ENCODE data around the gene SNRNP35.
"Not testable (repeated sequence)": the region's sequence is repeated elsewhere in the genome, so short reads cannot be mapped to it uniquely, and the experiment has no call there.

SNRNP35 gene, protein sequence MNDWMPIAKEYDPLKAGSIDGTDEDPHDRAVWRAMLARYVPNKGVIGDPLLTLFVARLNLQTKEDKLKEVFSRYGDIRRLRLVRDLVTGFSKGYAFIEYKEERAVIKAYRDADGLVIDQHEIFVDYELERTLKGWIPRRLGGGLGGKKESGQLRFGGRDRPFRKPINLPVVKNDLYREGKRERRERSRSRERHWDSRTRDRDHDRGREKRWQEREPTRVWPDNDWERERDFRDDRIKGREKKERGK

DNA sequence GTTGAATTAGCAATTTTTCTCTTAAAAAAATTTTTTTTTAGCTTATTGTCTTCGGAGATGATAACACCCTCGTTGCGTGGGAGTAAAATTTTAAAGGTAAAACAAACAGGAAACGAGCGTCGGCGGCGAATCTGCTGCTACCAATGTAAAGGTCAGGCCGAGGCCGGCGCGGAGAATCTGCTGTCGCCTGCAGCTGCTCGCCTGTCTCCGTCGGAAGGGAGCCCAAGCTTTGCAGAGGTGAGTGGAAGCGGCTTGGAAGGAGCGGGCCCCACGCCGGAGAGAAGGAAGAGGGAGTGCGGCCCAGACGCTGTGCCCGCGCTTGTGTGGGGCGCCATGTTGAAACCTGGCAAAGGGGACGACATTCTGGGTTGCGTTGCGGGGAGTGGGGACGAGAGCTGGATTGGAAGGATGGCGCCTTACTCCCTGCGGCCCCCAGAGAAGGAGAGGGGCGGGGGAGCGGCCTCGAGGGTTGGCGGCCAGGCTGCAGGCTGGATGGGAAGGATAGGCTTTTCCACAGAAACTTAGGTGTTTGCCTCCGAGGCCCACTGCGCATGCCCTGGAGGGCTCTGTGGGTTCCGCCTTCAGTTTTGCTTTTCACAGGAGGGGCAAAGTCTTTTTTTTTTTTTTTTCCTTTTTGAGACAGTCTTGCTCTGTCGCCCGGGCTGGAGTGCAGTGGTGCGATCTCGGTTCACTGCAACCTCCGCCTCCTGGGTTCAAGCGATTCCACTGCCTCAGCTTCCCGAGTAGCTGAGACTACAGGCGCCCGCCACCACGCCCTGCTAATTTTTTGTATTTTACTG lies at the start of gene SNRNP35:
SNRNP35 (plus strand) TSS at position 160 of the 800 bp plus-strand sequence. CDS start 7,402 bp downstream, outside the sequence.
- peak; percentile 68 to 82 for DNase-seq

- not testable (repeated sequence) for DNase-seq
These were observed 49.3 kb upstream of the SNRNP35 start for GRCh38 chr12:123408619-123409018.

DNA sequence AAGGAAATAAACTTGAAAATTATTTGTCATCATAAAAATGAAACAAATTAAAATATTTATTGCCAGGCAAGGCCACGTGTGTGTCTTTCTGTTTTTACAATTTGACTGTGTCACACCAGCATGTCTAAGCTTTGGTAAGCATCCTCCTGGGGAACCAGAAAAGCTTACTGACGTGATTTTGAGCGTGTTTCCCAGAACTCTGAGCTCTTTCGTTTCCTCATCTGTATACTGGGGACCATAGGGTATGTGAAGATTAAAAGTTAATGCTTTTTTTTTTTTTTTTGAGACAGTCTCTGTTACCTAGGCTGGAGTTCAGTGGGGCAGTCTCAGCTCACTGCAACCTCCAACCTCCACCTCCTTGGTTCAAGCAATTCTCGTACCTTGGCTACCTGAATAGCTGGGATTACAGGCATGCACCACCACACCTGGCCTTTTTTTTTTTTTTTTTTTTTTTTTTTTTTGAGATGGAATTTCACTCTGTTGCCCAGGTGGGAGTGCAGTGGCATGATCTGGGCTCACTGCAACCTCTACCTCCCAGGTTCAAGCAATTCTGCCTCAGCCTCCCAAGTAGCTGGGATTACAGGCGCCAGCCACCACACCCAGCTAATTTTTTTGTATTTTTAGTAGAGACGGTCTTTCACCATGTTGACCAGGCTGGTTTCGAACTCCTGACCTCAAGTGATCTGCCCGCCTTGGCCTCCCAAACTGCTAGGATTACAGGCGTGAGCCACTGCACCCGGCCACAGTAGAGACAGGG lies 48.5 kb upstream of the SNRNP35 start:
- DNase-seq, result not testable (repeated sequence)

- DNase-seq, result no peak
These were observed 47.9 kb upstream of the SNRNP35 start for GRCh38 chr12:123410041-123410412.

DNA sequence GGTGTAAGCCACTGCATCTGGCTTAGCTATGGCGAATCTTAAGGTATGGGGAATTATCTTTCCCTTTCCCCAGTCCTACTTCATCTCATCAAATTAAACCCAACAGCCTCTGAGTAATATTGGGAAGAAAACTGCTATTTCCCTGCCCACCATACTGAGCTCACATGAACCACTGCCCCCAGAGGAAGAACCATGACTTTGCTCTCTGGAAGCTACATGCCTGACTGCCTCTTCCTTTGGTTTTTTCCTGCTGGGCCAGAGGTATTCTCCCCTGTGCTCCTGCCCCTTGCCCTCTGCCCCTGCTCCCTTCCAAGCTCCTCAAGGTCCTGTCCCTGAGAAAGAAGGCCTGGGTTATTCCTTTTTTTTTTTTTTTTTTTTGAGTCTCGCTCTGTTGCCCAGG lies 36.6 kb upstream of the SNRNP35 start:
- DNase-seq, result no peak

DNA sequence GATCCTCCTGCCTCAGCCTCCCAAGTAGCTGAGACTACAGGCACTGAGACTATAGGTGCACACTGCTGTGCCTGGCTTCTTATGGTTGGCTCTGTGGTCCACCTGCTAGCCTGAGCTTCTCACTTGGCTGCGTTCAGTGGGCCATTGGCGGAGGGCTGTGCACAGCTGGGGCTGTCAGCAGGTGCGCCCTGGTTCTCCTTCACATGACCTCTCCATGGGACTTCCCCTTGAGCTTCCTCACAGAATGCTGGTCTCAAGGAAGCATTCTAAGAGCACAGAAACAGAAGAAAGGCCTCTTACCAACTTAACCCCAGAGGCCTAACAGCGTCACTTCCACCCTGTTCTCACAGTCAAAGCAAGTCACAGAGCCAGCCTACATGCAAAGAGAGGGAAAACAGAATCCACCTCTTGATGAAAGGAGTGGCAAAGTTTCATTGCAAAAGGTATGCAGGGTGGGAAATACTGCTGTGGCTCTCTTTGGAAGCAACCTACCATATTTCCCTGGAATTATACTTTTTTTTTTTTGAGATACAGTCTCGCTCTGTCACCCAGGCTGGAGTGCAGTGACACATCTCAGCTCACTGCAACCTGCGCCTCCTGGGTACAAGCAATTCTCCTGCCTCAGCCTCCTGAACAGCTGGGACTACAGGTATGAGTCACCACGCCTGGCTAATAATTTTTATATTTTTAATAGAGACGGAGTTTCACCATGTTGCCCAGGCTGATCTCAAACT lies 30.7 kb upstream of the SNRNP35 start:
- DNase-seq, result no peak

DNA sequence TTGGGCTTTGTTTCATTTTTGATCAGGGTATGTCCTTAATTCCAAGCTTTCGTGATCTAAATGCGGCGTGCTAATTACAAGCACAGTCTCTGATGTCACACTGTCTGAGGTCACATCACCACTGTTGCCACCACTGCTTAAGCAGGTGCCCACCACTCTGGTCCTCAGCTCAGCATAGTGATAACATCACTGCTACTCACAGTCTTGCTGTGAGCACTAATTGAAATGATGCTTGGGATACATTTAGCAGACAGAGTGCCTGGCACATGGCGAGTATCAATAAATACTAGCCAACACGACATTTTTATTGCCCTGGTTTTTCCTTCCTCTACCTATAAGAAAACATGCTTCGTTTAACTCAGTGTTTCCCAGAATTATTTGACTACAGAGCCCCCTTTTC lies 29.3 kb upstream of the SNRNP35 start:
- DNase-seq, result no peak

DNA sequence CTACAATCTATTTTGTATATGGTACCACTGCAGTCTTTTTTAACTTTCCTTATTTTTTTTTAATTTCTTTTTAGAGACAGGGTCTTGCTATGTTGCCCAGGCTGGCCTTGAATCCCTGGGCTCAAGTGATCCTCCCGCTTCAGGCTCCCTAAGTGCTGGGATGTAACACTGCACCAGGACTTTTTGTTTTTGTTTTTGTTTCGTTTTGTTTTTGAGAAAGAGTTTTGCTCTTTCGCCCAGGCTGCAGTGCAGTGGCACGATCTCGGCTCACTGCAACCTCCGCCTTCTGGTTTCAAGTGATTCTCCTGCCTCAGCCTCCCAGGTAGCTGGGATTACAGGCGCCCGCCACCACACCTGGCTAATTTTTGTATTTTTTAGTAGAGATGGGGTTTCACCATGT lies 28.8 kb upstream of the SNRNP35 start:
- DNase-seq, result not testable (repeated sequence)

- not testable (repeated sequence) for DNase-seq
These were observed 25.8 kb upstream of the SNRNP35 start for GRCh38 chr12:123431951-123432817.

- no peak for DNase-seq
These were observed 24.3 kb upstream of the SNRNP35 start for GRCh38 chr12:123433615-123434014.

GRCh38 chr12:123435636-123436016 lies 22.3 kb upstream of the SNRNP35 start:
- no peak for DNase-seq

GRCh38 chr12:123436017-123436964 lies 21.6 kb upstream of the SNRNP35 start, which contains the start of gene RILPL2:
TSS of gene RILPL2 (minus strand) at chr12:123436684. CDS start at chr12:123436420, 264 bp downstream.
- DNase-seq, result peak; percentile 45 to 65

GRCh38 chr12:123441523-123442164 lies 16.3 kb upstream of the SNRNP35 start:
- no peak for DNase-seq

GRCh38 chr12:123442774-123443173 lies 15.2 kb upstream of the SNRNP35 start:
- DNase-seq, result no peak

- DNase-seq, result no peak
These were observed 13.6 kb upstream of the SNRNP35 start for GRCh38 chr12:123444092-123445026.

DNA sequence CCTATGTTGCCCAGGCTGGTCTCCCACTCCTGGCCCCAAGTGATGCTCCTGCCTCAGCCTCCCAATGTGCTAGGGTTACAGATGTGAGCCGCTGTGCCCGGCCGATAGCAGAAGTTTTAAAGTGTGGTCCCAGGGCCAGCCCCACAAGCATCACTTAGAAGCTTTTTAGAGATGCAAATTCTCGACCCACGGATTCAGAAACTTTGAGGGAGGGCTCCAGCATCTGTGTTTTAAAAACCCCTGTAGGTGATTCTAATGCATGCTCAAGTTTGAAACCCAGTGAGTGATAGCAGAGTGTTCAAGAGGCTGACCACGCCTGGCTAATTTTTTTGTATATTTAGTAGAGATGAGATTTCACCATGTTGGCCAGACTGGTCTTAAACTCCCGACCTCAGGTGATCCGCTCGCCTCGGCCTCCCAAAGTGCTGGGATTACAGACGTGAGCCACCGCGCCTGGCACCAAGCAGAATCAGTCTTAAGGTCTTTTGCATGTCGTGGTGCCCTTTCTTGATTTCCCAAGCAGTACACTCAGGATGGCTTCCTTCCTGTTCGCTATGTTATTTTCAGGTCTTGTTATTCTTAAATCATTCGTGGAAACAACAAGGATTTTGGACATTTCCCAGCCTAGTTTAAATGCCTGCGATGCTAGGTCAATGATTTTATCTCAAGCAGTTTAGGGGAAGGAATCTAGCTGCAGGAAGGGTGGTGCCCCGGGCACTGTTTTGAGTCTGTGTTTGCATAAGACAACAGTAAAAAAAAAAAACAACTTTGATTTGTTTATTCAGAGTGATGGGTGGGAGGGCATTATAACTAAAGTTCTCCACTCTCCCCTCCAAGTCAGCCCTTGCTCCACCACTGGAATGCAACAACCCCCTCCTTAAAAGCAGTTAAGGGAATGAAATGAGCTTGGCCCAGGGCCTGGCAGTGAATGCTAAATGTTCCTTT lies 12.3 kb upstream of the SNRNP35 start:
- no peak for DNase-seq

GRCh38 chr12:123446333-123446713 lies 11.6 kb upstream of the SNRNP35 start:
- no peak for DNase-seq

Data from hippocampal formation (tissue), 2 donors.